Measurements from ENCODE around the gene SLC25A51.
"Not testable (repeated sequence)": the region's sequence is repeated elsewhere in the genome, so short reads cannot be mapped to it uniquely, and the experiment has no call there.

SLC25A51 gene

DNA sequence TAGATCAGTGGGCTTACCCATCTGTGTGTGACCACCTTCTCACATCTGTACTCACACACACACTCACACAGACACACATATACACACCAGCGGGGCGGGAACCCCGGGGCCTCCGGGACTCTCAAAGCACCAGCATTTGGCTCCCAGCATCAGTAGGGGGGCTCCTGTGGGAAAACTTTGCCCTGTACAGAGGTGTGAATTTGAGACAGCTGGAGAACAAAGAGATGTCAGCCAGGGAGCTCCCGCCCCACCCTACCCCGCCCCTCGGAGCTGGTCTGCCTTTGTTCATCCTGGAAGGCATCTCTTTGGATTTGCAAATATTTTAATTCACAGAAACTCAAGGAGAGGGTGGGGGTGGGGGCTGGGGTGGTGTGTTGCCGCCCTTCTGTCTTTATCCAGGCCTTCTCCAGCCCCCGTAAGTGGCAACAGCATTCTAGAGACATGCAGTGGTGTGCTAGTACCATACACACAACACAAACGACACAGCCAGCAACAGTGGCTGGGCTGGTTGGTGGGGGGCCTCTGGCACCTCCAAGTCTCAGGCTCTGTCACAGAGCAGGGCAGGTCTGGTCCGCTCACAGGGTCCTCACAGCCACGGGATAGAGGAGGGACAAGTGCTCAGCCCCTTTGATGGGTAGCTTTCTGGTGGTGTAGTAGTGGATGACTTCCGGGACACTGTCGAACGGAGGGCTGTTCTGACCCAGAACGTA, 15.5 kb upstream of the SLC25A51 start:
- no peak for DNase-seq

DNA sequence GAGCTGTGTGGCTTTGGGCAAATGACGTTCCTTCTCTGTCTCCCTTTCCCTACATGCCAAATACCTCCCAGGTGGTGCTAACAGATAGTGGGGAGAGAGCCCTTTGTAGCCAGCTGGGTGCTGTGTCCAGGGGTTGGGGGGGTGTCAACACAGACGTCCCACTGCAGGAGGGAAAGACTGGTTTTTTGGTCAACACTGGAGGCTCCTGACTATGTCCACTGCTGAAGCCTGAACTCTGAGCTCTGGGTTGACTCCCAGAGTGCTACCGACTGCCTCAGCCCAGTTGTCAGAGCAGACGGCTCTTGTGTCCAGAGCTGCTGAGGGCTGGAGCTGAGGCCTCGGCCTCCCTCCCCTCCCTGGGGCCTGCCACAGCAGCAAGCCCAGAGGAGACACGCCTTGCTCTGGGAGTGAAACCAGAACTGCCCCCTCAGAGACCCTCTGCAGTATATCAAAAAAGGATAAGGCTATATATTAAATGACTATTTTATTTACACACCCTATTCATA, 14.8 kb upstream of the SLC25A51 start:
- DNase-seq: no peak

DNA sequence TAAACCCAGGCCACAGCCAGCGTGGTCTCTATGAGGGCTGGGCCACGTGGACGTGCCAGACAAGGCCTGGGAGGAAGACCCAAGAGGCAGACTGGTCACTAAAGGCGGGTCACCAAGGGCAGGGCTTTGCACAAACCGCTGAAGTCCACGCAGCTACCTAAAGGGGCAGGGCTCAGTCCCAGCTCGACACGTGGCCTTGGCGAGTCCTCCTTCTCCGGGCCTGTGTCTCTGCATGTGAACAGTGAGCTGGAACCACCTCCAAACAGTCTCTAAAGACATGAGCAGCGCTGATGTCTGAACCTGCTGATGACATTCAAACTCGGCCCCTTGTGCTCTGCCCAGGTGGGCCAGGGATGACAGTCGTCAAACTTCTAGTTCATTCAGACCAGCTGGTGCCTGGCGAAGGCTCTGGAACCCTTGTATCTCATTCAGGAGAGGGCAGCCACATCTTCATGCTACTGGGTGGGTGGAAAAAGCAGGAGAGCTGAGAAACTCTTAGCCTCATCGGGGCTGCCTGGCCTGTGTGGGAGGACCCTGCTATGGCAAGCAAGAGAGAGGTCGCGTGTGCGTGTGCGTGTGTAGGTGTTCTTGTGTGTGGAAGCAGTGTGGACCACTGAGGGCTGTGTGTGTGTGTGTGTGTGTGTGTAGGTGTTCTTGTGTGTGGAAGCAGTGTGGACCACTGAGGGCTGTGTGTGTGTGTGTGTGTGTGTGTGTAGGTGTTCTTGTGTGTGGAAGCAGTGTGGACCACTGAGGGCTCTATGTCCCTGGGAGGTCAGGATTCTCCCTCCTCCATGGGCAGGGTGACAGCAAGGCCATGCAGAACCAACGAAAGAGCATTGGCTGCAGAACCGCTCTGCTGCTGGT, 14.1 kb upstream of the SLC25A51 start:
- no peak for DNase-seq

DNA sequence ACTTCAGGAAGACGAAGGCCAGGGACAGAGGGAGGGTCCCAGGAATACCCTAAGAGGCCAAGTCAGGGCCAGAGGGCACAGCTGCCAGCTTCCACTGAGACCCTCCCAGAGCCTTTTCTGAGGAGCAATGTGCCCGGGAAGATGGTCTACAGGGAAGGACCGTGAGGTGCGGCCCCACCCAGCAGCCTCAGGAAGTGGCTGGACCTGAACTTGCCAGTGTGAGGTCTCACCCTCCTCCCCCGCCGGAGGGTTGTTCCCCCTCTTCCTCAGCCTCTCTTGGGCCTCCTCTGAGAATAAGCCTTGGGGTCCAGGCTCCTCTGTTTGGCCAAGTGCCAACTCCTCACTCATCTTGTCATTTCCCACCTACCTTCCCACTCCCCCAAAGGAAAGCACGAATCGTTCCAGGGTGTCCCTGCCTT, 13.4 kb upstream of the SLC25A51 start:
- no peak for DNase-seq

DNA sequence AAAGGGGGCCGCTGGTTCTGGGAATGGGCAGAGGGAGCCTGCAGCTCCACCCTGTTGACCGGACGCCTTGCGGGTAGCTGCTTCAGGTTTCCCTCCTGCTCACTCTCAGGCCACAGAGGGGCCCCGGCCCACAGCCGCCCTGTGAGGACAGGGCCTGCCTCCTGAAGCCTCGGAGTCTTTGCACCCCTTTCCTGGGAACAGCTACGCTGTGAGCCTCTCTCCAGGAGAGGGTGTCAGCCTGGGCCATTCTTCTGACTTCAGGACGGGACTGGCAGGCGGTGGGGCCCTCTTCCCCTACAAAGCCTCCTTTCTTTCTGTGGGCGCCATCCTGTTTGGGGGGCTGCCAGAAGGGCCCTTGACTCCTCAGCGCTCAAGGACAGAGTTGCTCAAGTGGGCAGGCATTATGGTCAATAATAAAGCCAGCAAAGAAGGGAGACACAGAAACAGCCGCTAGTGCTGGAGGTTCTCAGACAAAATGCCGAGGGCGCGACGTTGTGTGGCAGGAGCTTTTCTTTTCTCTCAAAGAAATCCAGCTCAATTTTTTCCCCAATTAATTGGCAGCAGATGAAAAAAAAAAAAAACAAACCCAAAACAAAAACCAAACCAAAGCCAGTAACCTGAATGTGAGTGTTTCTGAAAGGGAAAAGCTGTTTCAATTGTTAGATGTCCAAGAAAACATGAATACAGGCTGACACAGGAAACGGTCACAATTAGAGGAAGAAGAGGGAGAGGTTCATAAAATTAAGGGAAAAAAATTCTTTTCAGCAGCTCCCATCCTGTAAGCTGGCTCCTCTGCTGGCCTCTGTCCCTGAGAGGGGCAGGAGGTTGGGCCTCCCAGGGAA, 12.8 kb upstream of the SLC25A51 start:
- DNase-seq: peak; percentile 59

DNA sequence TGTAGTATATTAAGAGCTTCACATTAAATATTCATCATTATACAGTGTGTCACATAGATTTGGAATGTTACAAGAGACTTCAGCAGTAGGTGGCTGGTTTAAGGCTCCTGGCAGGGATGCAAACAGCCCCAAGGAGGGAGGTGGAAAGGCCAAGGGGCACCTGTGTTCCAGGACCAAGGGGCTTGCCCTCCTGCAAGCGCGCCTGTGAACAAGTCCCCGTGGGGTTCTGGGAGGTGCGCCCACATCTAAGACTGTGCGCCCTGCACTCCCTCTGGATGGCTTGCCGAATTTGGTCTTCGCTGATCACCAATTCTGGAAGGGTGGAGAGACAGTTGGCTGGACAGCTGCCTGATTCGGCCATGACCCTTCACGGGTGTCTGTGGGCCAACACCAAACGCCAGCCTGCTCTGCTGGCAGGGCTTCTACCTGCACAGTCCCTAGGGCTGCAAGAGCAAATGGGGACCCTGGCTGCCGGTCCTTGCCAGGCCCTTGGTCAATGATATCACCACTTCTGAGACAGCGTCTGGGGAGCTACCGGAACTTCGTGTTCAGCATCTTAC, 12.1 kb upstream of the SLC25A51 start:
- no peak for DNase-seq

DNA sequence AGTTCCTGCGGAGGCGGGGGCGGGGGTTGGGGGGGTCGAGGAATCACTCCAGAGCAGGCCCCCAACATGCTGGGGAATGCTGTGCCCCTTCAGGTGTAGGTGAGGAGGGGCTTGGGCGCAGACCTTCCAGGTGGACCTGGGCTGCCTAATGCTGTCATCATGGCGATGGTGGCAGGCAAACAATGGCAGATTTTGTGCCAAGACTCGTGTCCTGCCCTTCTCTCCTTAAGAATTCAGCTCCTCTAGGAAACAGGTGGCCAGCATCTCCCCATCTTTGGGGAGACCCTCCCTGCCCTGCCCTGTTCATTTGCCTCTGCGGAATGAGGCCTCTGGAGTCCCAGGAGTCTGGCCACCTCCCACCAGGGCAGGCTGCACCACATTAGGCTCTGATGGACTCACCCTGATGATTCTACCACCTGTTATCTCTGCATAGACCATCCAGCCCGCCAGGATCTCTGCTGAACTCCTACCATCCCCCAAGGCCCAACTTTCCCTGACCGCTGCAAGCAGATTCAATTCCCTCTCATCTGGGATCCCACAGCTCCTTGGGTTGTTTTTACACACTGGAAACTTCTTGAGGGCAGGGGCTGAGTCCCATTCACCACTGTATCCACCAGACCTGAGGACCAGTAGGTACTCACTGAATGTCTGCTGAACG, 10.9 kb upstream of the SLC25A51 start:
- DNase-seq: no peak

DNA sequence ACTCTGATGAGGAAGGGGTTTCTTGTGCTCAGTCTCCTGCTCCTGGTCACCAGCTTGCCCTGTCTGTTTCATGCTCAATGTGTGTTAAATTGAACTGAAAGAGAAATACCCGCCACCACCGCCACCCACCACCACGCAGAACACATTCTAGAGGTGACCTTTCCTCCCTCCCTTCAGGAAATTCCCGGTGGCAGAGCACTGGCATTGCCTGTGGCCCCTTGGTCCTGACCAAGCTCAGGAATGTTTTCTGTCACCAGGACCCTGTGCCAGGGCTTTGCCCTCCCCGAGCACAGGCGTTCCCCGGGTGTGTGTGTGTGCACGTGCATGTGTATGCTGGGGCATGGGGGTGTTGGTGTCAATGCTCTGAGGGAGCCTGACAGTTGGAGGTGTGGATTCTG, 10.2 kb upstream of the SLC25A51 start:
- DNase-seq: no peak

DNA sequence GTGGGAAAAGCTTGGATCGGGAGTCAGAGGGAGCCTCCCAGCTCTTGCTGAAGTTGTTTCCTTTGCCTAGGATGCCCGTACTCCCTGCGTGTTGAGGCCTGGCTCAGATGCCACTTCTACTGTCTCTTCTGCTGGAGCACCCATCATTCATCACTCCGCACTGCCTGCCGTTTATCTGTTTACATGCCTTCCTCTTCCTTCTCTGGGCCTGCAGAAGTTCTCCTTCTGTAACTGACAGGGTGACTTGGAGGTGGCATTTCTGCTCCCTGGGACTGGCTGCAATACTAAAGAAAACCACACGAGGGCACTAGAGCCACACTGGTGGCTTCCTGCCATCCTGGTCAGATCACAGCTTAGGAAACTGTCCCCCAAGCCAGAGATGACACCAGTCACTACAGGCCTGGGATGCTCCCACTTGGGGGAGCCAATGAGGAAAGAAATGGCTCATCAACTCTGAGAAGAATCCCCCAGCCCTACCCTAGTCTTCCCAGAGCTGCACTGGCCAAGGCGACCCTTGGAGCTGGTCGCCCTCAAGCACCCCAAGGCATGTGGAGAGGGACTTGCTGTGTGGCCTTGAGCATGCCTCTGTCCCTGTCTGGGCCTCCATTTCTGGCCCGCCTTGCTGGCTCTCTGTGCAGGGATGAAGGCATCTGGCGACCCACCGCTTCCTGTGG, 9.7 kb upstream of the SLC25A51 start:
- peak; percentile 95 for DNase-seq

DNA sequence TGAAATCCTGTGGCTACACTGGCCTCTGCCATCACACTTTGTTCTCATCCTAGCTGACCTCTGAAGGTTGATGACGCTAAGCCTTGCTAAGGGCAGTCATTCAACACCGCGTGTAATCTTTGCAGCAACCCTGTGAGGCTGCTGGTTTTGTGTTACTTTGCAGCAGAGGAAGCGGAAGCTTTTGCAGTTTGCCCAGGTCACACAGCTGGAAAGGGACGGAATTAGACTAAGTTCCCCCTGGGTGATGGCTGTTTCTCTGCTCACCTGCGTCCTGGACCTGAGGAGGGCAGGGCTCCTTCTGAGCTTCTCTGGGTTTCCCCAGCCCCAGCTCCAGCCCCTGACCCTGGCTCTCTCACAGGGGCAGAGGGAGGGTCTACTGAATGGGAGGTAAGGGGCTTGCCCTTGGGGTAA, 7.3 kb upstream of the SLC25A51 start:
- no peak for DNase-seq

DNA sequence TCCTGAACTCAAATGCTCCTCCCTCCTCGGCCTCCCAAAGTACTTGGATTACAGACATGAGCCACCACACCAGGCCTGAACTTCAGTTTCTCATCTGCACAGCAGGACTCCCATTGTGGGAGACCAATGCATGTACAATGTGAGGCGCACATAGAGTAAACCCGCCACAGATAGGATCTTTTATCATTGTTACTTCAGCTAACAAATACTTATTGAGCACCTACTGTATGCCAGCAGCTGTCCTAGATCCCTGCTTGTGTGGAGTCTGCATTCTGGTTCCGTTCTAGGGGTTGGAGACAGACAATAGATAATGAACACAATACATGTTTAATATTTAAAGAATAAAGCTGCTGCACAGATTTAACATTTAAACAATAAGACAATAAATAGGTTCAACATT, 6.3 kb upstream of the SLC25A51 start:
- no peak for DNase-seq

DNA sequence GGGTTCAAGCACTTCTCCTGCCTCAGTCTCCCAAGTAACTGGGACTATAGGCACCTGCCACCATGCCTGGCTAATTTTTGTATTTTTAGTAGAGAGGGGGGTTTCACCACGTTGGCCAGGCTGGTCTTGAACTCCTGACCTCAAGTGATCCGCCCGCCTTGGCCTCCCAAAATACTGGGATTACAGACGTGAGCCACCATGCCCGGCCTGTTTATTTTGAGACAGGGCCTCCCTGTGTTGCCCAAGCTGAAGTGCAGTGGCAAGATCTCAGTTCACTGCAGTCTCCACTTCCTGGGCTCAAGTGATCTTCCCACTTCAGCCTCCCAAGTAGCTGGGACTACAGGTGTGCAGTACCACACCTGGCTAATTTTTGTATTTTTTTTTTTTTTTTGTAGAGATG, 5.9 kb upstream of the SLC25A51 start:
- not testable (repeated sequence) for DNase-seq

DNA sequence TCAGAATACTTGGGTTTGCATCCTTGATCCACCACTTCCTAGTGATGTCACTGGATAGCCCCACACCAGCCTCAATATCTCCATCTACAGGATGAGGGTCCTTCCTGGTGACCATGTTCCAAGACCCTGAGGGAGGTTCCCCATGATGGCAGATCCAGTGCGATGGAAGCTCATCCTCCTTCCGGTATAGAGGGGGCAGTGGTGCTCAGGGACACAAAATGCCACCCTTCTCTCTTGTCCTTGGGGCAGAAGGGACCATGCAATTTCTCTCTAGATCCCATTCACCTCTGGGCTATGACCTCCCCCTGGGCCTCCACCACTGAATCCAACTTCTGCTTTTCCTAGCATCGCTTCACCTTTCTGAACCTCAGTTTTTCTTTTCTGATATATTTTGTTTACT, 5.4 kb upstream of the SLC25A51 start:
- no peak for DNase-seq

DNA sequence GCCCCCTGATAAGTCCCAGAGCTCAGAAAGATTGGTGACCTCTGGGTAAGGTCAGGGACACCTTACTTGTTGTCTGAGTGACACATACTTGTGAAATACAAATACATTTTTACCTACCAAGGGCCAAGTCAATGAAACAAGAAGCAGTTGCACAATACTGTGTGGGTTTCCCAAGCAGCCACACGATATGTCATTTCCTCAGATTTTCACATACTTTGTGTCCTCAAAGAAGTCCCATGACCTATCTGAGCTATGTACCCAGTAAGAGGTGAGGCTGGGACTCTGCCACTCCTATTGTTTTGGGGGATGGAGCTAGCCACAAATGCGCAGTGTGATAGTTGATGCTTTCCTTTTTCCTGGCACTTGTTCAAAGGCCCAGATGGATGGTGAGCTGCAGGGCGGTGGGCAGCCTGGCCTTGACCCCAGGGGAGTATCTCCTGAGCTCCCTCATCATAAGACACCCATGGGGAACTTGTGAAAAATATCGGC, 4.8 kb upstream of the SLC25A51 start:
- DNase-seq: no peak

DNA sequence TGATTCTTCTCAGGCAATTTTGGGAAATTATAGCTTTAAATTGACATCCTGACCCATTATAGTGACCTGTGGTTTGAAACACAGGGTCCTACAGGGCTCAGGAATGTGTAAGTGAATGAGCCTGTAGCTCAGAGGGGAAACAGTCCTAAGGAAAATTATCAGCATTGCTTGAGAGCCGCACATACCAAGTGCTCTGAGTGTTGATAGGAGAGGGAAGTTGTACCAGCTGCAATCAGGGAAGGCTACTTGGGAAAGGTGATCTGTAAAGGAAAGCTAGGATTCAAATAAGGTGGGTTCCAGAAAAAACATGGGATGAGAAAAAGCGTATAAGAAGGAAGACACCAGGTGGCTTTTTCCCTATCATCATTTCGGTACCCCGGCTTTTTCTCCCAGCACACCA, 4.4 kb upstream of the SLC25A51 start:
- DNase-seq: no peak

DNA sequence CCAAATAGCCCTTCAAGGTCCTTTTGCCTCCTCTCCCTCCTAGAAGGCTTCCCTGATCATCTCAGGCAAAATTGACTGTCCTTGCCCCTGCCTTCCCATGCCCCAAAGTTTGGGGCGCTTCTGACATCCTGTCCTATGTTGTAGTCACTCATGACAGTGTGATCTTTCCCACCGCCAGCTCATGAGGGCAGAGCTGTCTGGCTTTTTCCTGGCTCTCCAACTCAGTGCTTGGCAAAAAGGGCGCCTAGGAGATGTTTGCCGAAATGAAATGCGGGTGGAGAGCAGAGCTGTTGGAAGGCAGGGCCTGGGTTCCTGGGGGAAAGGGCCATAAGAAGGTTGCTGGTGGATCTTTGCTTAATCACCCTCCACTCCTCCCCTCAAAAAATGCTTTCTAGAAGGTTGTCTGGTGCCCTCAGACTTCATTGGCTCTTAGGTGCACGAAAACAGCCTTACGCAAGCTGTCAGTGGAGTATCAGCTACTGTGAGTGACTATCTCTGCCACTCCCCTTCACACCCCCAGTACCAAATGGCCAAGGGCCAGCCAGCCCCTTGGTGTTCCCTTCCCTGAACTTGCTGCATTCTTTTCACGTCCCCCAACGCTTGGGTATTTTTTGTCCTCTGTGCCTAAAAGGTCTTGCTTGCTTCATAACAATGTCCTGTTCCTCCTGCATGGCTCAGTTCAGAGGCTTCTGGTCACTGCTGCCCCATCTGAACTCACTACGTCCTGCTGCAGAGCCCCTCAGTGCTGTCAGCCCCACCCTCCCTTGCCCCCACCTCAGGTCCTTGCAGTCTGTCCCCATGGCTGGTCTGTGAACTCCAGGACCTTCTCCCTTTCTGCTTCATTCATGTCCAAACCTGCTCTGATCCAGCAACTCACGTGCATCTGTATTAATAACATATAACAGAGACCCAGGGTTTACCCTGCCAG, 2.6 kb upstream of the SLC25A51 start:
- no peak for DNase-seq

DNA sequence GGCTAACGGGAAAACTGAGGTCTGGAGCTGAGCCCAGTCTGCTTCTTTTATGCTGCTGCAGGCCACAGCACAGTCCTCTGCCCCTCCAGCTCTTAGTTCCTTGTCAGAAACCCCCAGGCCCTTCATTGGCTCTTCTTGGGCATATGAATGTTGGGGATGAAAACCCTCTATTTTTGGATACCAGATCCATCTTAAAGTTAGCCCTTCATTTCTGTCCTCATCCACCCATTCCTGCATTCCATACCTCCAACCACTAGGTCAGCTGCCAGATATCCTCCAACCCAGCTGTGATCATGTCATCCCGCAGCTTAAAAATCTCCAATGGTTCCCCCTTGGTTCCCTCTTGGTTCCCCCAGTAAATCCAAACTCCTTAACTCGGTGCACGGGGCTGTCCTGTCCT, 1.8 kb upstream of the SLC25A51 start:
- DNase-seq: no peak

DNA sequence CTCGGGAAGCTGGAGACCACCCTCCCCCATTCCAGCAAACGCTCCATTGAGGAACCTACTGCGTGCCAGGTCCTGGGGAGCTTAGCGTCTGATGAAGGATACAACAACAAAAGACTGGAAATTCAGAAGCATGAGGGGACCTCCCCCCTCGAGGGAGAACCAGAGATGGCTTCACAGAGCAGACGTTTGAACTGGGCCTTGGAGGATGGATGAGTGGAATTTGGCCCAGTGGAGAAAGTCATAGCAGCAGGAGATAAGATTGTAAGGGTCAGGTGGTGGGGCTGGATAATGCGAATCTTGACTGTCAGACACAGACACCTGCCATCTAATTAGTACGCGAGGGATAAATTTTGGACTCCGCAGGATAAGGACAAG, 1.2 kb upstream of the SLC25A51 start:
- no peak for DNase-seq

DNA sequence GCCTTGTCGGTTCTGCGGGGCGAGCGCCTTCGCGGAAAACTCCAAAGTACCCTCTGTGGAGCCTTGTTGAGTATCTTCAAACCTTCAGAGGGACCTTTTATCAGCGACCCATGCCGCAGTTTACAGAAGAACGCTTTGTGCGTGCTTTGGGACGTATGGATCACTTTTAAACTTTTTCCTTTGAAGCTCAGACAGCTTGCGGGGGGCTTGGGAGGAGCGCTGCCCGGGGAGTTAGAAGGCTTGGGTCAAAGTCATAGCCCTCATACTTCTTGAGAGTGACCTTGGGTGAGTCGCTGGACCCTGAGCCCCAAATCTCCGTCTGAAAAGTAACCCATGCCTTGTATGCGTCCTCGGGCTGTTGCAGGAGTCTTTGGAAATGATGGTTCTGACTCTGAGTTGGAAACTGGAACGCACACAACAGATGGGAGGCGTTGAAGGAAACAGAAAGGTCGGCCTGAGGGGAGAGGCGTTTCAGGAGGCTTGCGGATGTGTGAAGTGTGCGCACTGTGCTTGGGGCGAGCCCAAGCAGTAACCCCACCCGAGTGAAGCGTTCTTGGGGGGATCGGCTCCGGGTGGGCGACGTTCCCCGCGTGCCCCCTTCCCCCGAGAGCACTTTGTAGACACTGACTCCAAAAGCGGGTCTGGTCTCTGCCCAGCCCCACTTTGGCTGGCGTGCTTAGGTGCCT, 661 bp upstream of the SLC25A51 start:
- peak; percentile 54 for DNase-seq
